HG03469 (cell line): ENCODE measurements around the gene DCUN1D5.

Experiments
- ATAC-seq: cut with Tn5 transposase; IDR thresholded peaks from one replicate; pipeline ENCODE4 v1.9.1; 2021; ENCODE audit warnings: mild to moderate bottlenecking, moderate library complexity, moderate number of reproducible peaks; ENCODE audit not compliant: unreplicated experiment

Gene DCUN1D5

GRCh38 chr11:103091801-103092524 lies at the start of gene DCUN1D5:
Gene DCUN1D5, minus strand, starts transcription at chr11:103092160. Its CDS starts 288 bp downstream, at chr11:103091872.
- peak; percentile 99 for ATAC-seq

- no peak for ATAC-seq
Observed at GRCh38 chr11:103125462-103125861, 33.5 kb upstream of the DCUN1D5 start.

- no peak for ATAC-seq
Observed at GRCh38 chr11:103114836-103115235, 22.9 kb upstream of the DCUN1D5 start.

GRCh38 chr11:103112364-103112763 lies 20.4 kb upstream of the DCUN1D5 start:
- no peak for ATAC-seq

GRCh38 chr11:103111400-103111799 lies 19.4 kb upstream of the DCUN1D5 start:
- no peak for ATAC-seq

- no peak for ATAC-seq
Observed at GRCh38 chr11:103110391-103110790, 18.4 kb upstream of the DCUN1D5 start.

- no peak for ATAC-seq
Observed at GRCh38 chr11:103109818-103110388, 17.9 kb upstream of the DCUN1D5 start.

- peak; percentile 99 for ATAC-seq
Observed at GRCh38 chr11:103108933-103109817, 17.2 kb upstream of the DCUN1D5 start, which contains the start of gene DYNC2H1. Gene DYNC2H1, plus strand, starts transcription at chr11:103109426. Its CDS starts 149 bp downstream, at chr11:103109575.

- no peak for ATAC-seq
Observed at GRCh38 chr11:103097279-103097678, 5.3 kb upstream of the DCUN1D5 start.

- peak; percentile 27 for ATAC-seq
Observed at GRCh38 chr11:103091064-103091800, 728 bp downstream of the DCUN1D5 start.

GRCh38 chr11:103086461-103086860 lies 5.5 kb downstream of the DCUN1D5 start:
- ATAC-seq: no peak

GRCh38 chr11:103085758-103086365 lies 6.1 kb downstream of the DCUN1D5 start:
- no peak for ATAC-seq

- no peak for ATAC-seq
Observed at GRCh38 chr11:103079833-103080232, 12.1 kb downstream of the DCUN1D5 start.

GRCh38 chr11:103078710-103079109 lies 13.2 kb downstream of the DCUN1D5 start:
- ATAC-seq: no peak

- no peak for ATAC-seq
Observed at GRCh38 chr11:103077554-103077953, 14.4 kb downstream of the DCUN1D5 start.

GRCh38 chr11:103076361-103076760 lies 15.6 kb downstream of the DCUN1D5 start:
- no peak for ATAC-seq

- no peak for ATAC-seq
Observed at GRCh38 chr11:103071008-103071407, 21.0 kb downstream of the DCUN1D5 start.

- ATAC-seq: peak; percentile 56
Observed at GRCh38 chr11:103070142-103070541, 21.8 kb downstream of the DCUN1D5 start.

- no peak for ATAC-seq
Observed at GRCh38 chr11:103069367-103069766, 22.6 kb downstream of the DCUN1D5 start.

- ATAC-seq: no peak
Observed at GRCh38 chr11:103067118-103067517, 24.8 kb downstream of the DCUN1D5 start.
